HG03103 (cell line): ENCODE results near the gene MGAT5.

Source experiments
- ATAC-seq: cut with Tn5 transposase; IDR thresholded peaks from one replicate; pipeline ENCODE4 v1.9.1; 2021; ENCODE audit warnings: low read depth; ENCODE audit not compliant: unreplicated experiment

MGAT5 gene

DNA sequence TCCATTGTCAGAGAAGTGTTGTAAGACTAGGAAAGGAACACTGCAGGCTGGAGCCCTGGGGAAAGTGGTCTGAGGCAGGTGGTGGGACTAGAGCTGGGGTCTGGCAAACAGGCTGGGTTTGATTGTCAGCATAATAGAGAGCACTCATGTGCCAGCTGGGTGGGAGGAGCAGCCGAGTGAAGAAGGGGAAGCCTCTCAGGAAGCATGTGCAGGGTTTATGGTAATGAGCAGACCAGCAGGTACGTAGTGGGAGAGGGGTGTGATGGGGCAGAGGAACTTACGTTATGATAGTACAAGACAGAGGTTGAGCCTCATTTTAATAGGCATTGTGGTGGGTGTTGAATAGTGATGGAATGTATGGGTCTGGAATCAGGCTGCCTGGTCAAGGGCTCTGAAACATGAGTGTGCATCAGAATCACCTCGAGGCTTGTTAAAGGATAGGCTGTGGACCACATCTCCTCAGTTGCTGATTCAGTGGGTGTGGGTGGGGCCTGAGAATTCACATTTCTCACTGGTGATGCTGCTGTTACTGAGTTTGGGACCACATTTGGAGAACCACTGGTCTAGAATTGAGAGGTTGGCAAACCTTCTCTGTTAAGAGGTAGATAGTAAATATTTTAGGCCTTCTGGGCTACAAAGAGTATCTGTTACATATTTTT is 1.7 kb upstream of the MGAT5 start:
- ATAC-seq: no peak

DNA sequence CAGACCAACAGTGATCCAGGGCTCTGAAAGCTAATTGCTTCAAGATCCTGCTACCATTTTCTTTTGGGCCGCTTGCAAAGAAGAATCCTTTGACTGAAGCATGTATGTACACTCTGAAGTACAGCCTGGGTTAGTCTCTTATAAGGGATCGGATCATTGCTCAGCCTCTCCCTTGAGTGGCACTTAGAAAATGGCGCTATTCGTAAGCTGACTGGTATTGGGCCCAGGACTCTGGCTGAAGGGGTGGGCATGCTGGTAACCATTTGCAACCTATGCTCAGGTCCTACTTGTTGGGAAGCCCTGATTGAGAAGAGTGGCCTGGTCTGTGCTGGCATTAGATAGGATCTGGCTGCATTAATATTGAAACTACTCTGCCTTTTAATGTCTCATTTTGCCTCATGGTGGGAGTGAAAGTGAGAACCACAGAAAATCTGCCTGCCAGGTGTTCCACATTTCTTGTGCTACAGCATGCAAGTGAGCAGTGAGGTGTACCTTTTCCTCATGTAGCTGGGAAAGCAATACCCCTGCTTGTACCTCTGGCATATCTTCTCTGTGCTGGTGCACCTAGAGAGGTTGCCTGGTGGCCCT is 661 bp upstream of the MGAT5 start:
- peak; percentile 62 for ATAC-seq

DNA sequence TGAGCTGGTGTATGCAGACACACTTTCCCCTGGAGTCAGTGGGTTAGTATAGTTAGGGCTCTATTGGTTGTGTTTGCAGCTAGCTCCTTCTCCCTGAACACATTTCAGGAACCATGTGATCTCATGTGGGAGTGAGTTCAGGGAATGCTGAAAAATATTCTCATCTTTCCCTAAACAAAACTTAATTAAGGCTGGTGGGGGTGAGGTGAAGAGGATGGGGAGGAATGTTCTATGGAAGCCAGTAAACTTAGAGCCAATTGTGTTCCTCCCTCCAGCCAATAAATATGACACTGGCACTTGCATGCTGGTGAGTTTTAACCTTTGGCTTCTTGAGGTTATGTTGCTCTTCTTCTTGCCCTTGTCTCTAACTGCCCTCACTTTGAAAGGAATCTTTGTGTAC is 952 bp downstream of the MGAT5 start:
- ATAC-seq: no peak

DNA sequence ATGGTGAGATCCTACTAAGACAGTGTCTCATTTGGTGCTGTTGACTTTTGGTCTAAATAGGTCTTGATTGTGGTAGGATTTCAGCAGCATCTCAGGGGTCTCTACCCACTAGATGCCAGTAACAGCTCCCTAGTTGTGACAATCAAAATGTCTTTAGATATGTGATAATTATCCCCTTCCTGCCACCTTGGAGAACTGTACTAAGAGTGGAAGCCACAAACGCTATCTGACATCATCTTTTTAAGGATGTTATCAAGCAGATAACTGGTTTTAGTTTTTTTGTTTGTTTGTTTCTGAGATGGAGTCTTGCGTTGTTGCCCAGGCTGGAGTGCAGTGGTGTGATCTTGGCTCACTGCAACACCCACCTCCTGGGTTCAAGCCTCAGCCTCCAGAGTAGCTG is 3.1 kb downstream of the MGAT5 start:
- ATAC-seq: no peak

DNA sequence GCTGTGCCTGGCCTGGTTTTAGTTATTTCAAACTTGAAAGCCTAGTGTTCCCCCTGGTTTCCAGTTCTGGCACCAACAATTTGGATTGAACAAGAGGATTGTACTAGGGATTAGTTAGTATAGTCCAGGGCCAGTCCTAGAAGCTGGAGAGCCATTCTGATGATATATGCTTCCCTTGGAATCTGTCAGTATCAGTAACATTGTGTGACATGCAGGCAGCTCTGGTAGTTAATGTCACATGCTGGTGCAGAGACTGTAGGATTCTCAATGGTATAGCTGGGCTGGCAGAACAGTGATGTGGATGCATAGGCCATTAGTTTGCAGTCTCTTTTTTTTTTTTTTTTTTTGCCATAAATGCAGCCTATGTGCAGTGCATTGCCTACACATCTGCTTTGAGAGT is 3.6 kb downstream of the MGAT5 start:
- no peak for ATAC-seq

DNA sequence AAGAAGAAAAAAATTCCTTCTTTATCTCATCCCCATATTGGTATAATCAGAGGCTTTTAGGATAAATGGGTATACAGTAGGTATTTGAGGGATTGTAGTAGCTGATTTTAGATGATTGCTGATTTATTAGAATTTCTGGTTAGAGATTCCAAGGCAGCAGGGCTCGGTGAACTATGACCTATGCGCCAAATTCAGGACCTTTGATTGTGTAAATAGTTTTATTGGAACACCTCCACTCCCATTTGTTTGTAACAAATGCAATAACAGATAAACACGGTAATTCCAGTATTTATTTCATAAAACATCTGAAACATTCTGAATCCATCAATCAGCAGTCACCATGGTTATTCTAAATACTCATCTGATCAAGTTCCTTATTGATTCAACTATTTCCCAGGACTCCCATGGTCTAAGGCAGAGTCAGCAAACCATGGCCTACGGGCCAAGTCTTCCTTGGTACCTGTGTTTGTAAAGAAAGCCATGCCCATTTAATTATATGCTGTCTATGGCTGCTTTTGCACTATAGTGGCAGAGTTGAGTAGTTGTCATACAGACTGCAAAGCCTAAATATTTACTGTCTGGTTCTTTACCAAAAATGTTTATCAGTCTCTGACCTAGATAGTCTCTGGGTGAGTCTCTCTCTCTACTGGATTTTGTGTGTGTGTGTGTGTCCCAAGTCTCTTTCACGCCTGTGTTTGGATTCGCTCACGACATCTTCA is 4.3 kb downstream of the MGAT5 start:
- ATAC-seq: no peak

DNA sequence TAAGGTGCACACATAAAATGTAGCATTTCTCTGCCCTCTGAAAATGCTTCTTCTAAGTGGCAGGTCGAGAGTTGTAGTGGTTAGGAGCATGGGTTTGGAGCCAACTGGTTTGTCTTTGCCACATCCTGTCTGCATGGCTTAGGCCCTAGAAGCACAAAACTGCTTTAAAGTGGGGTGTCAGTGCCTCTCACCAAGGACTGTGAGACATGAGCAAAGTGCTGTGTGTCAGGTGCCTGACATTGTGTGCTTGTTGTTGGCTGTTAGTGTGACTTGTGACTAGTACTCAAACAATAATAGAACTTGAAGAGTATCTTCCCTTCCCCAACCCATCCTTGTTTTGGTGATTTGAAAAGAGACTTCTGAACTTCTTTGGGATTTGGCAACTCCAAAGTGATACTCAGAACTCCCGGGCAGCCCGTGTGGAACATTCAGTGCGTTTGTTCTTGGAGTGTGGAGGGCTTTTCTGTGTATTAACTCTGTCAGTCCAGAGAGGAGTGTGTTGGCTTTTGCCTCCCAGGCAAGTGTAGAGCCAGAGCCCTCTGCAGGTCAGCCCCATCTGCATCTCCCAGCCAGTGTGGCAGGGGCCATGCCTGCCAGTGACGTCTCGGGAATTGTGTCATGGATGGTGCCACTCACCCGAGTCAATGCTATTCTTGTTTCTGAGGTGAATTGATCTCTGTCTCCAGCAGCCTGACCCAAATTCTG is 5.0 kb downstream of the MGAT5 start:
- ATAC-seq: peak; percentile 42

DNA sequence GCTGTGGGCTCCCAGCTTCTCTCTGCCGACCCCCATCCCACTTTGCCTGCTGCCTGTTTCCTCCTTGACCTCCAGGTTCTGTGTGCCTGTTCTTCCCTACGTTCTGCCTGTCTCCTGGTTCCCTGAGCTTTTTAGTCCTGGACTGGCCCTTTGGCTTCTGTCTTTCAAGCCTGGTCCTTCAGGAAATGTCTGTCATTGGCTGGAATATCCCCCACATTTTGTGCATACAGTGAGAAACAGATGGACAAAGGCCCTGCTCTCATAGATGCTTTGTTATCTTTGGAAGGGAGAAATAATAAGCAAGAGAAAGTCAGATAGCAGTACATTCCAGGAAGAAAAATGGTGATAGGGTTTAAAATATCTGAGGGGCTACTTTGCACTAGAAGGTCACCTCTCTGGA is 5.7 kb downstream of the MGAT5 start:
- ATAC-seq: no peak

DNA sequence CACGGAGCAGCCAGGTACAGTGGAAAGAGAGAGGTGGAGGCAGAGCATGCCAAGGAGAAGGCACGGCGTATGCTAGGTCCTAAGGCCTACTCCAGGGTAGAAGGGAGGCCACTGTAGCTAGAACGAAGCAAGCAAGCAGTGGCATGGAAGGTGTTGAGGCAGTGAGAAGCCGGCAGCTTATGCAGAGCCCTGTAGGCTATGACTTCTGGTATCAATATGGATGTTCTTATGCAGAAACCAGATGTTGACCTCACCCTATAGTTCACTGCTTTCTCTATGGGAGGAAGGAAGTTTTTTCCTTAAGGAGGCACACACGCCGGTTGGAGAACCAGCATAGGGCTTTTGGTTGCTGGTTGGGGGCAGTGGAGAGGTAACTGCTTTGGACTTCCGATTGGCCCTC is 6.1 kb downstream of the MGAT5 start:
- no peak for ATAC-seq

DNA sequence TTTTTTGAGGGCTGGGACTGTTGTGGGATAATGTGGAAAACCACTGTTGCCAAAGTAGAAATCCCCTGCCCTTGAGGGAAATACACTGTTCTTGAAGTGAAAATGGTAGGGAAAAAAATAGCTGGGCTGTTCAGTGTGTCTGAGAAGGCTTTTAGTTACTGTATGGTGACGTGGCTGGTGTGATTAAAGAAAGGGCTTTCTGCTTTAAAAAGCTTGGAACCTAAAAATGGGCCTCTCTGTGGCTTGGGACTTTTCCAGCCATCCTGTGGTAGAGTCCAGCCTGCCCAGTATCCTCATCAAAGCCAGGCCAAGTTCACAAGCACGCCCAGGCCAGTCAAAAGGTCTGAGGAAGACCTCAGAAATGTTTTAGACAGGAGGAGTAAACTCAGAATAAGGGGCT is 6.8 kb downstream of the MGAT5 start:
- no peak for ATAC-seq

DNA sequence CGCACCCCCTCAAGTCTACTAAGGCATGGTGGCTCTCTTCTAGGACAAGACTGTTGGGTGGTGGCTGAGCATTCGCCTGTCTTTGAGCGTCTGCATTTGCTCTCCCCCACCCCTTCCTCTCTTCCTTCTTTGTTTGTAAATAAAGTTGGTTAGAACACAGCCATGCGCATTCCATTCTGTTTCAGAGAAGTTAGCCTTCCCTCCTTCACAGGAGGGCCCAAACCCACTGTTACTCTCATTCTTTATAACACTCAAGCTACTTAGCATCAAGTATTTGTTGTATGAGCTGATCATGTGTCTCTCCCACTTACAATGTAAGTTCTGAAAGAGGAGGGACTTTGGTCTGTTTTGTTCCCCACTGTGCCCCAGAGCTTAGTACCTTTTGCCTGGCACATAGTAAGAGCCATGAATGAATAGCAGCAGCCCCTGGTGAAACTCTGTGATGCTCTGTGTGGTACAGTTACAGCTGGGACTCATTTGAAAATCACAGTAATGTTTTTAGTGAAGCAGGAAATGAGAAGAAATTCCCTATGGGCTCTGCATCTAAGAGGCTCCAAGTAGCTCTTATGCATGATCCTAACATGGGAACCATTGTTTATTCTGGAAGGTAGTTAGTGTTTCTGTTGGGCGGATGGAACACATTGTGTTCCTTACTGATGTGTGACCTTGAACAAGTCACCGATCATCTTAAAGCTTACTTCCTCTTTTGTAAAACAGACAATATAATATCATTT is 7.7 kb downstream of the MGAT5 start:
- peak; percentile 44 for ATAC-seq

DNA sequence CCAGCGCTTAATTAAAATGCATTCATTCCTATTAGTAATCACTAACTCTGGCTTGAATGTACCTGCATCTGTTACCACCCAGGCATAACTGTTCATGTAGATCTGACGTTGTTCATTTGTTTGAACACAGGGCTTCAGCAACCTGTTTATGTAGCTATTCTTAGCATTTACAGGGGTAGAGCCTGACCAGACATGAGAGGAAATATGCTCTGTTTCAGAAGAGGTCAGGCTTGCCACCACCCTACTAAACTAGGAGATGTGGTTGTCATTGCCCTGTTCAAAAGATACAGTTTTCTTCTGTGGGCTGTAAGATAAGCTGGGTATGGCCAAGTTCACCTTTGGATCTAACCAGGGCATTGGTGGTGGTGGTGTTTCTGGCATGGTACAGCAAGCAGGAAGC is 8.8 kb downstream of the MGAT5 start:
- ATAC-seq: peak; percentile 49

DNA sequence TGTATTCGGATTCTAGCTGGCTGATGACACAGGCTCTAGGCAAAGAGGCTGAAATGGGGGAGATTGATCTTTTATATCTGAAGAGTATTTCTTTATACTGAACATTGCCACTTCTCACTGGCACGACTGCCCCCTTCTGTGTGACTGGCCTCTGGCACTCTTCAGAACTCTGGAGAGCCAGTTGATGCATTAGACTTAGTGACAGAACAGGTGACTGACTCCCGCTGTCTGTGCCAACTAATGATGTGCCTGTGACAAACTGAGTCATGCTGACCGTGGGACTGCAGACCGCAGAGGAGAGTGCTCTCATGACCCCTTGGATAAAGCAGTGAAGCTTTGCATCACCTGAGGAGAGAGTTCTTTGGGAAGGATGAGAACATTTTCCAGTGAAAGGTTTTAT is 14.4 kb downstream of the MGAT5 start:
- no peak for ATAC-seq

DNA sequence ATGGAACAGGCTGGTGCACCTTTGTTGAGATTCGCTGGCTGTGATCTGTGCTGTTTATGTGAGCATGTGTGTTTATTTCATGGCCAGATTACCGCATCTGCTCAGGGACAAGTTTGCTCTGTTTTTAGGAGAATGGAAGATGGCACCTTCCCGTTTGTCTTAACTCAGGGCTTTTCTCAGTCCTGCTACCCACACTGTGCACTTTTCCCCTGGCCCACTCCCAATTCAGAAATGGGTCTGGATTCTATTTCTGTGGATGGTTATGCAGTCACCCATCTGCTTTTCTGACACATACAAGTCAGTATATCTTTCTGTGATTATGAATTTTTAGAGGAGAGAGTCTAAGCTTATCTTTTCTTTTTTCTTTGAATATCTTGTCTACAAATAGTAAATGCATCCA is 15.4 kb downstream of the MGAT5 start:
- no peak for ATAC-seq

DNA sequence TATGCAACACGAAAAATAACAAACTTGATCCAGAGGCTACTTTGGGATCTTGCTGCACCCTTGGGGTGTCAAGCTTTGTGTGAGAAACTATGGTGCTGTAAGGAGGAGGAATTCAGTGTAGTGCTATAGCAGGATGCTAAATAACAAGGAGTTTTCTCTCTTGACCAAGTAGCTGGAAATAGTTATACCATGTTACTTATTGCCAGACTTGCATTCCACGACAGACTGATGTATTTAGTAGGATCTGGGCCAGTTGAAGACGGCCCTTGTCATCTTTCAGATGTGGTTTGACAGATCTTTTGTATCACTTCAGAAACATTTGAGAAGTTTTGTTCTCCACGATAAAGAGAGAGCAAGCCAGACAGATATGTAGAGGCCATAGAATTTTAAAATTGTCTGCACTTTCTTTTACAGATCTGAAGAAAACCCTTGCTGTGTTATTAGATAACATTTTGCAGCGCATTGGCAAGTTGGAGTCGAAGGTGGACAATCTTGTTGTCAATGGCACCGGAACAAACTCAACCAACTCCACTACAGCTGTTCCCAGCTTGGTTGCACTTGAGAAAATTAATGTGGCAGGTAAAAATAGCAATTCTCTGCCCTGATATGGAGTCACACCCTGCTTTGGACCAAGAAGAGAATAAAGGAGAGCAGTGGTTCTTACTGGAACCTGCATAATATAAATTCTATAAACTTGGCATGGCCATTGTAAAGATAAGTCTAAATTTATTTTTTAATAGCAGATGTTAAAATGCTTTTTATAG is 16.3 kb downstream of the MGAT5 start:
- ATAC-seq: no peak

DNA sequence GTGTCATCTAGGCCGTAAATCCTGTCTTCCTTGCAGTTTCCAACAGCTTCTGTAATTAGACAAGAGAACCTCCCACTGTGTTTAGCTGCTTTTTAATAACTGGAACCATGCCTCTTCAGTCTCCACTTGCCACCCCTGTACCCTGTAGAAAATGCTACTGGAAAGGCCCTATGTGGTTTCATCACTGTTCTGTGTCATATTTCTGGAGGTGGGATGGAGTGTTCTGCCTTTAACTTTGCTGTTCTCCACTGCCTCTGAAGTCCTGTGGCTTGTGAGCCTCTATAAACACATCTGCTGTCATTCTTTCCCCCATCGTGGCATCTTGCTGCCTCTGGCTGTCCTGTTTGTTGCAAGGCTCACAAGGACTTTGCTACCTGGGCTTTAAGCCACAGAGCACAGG is 17.9 kb downstream of the MGAT5 start:
- no peak for ATAC-seq

DNA sequence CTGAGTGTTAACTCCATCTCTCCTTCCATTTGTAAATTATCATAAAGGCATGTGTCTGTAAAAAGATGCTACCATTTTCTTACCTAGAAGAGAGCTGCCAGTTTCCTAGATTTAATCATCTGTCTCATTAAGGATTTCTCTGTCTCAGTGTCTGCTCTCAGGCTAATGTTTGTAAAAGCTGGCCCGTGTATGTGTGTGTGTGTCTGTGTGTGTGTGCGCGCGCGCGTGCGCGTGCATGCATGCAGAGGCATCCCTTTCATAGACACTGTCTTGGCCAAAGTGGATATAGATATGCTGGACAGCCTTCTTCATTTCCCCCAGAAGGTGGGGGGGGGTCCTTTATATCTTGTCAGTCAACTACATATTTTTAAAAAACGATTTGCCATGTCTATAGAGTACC is 18.9 kb downstream of the MGAT5 start:
- no peak for ATAC-seq

DNA sequence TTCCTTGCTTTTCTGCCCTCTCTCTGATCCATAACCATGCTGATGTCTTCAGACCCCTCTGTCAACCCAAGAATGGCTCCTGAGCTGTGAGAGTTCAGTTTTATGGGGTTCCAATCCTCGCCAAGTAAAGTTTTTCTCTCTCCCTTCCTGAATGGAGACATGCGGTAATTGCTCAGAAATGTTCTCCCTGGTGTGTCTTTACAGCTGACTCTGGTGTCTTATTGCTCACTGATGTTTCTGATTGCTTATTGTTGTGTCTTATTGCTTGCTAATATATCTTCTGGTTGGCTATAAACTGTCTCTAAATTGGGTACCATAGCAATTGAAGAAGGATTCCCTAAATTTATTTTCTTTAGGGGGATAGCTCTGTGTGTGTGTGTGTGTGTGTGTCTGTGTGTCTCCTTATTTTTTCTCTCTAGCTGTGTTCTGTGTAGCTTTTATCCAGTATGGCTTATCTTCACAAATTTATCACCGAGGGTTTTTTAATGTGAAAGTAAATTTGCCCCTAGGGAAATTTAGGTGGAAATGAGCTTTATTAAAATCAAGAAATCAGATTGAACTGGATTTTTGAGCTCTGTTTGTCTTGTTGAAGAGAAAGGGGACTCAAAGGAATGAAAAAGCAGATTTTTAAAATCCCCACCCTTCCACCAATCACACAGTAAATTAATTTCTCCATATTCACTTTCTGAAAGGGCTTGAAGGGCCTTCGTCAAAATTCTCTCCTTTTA is 19.5 kb downstream of the MGAT5 start:
- no peak for ATAC-seq

DNA sequence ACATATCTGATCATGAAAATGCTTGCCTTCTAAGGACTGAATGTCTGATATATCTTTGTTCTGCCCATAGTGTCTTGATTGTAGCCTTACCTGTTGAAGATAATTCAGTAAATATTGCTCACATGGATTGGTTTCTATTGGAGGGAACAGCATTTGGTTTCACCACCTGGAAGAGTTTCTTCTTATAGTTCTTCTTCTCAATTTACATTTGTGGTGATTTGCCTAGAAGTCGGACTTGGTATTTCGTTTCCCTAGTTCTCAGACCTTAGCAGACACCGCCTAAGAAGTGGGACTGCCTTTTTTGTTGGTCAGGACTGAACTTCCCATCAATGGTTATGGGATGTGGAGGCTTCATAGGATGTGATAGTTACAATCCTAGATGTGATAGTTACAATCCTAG is 20.2 kb downstream of the MGAT5 start:
- no peak for ATAC-seq
